VCaP (cell line): ENCODE data around the gene NAB2.

Source experiments
- H3K27ac ChIP-seq: fragments of 450-650 bp; 2 replicates; pipeline ENCODE4 v1.5.1; 2017
- TF ChIP-seq, protein P1 (sequence below): fragments of 450-650 bp; conservative IDR thresholded peaks from 2 replicates; pipeline ENCODE4 v1.5.1; 2017; ENCODE audit warnings: mild to moderate bottlenecking, moderate library complexity

Gene NAB2

DNA sequence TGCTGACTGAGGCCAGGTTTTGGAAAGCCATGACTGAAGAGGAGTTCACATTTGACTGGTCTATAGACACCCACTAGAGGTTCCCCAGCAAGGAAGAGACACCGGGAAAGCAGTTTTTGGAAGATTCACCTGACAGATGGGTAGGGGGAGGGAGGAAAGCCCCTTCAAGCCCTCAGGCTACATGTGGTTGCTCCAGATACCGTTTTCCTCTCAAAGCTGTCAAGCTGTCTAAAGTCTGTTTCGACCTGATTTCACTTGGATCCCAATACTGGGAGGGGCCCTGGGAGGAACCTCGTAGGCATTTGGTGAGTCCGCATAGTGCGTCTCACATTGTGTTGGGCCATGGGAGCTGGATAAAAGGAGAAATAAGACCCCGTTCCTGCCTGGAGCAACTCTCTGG lies 37.6 kb downstream of the NAB2 start:
- TF ChIP-seq, protein P1, sequence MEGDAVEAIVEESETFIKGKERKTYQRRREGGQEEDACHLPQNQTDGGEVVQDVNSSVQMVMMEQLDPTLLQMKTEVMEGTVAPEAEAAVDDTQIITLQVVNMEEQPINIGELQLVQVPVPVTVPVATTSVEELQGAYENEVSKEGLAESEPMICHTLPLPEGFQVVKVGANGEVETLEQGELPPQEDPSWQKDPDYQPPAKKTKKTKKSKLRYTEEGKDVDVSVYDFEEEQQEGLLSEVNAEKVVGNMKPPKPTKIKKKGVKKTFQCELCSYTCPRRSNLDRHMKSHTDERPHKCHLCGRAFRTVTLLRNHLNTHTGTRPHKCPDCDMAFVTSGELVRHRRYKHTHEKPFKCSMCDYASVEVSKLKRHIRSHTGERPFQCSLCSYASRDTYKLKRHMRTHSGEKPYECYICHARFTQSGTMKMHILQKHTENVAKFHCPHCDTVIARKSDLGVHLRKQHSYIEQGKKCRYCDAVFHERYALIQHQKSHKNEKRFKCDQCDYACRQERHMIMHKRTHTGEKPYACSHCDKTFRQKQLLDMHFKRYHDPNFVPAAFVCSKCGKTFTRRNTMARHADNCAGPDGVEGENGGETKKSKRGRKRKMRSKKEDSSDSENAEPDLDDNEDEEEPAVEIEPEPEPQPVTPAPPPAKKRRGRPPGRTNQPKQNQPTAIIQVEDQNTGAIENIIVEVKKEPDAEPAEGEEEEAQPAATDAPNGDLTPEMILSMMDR, result no peak
- peak overlapping the region; percentile 90 for H3K27ac ChIP-seq

DNA sequence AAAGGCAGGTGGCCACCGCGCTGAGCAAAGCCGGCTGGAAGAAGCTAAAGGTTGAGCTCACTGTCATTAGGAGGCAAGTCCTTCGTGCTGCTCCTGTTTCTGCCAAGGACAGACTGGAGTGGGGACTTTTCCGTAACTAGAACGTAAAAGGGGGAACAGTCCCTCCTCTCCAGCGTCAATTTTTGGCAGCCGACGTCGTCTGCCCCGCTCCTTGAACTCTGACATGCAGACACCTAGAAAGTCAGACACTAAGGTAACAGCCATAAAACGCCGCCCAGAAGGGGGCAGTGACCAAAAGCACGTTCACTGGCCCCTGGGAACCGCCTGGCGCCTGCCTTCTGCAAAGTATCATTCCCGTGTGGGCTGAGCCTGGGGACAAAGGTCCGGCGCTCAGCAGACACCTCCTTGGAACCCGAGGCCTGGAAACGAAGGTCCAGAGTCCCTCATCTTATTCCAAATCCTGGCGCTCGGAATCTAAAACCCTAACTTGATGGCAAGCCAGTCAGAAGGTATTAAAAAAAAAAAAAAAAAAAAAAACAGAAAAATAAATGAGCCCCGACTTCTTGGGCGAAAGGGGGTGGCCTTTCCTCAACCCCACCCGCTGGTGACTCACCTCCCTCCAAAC lies 38.3 kb downstream of the NAB2 start:
- TF ChIP-seq, protein P1, result peak; percentile 59
- peak overlapping the region; percentile 90 for H3K27ac ChIP-seq

DNA sequence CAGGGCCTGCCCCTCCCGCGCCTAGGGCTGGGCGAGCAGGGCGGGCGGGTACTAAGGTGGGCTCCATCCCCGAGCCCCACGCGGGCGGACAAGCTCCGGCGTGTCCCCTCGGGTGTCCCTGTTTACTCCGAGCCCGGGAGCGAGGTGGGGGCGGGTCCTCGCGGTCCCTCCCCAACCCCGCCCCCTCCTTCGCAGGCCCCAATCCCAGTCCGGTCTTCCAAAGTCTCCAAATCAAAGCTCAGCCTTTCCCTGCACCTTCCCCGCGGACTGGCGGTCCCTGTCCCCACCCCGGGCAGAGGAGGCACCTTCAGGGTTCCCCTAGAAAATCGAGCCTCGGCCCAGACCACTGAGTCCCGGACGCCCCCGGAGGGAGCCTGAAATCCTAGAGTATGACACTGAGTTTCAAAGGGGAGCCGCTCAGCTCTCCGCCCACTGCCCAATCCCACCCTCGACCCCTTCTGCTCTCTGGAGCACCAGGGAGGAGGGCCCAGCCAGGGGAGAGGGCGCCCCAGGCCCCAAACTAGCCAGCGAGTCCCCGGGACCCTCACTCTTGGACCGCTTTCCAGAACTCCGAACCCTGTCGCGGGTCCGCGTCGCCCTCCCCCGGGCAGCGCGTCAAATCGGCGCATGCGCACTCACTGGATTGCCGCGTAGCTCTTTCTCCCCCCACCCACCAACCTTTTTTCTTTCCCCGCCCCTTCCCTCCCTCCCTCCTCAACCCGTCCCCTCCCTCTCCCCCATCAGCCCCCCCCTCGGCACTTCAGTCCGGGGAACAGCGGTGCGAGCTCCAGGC lies 39.0 kb downstream of the NAB2 start, which contains the start of gene LRP1:
TSS of gene LRP1 (plus strand) at position 758 of the 793 bp plus-strand sequence. CDS start 482 bp downstream, outside the sequence.
- TF ChIP-seq, protein P1, result no peak
- H3K27ac ChIP-seq, result peak within 1 kb of the TSS; percentile 90

DNA sequence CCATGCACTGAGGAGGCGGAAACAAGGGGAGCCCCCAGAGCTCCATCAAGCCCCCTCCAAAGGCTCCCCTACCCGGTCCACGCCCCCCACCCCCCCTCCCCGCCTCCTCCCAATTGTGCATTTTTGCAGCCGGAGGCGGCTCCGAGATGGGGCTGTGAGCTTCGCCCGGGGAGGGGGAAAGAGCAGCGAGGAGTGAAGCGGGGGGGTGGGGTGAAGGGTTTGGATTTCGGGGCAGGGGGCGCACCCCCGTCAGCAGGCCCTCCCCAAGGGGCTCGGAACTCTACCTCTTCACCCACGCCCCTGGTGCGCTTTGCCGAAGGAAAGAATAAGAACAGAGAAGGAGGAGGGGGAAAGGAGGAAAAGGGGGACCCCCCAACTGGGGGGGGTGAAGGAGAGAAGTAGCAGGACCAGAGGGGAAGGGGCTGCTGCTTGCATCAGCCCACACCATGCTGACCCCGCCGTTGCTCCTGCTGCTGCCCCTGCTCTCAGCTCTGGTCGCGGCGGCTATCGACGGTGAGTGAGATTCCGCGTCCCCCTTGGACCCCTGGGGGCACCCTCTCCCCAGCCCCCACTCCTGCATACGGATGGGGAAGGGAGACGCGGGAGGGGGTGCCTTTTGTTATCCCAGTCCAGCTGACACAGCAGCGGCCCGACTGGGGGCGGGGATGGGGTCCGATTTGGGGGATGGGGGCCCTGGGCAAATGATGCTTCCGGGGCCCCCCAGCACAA lies 39.8 kb downstream of the NAB2 start:
- TF ChIP-seq, protein P1, result no peak
- H3K27ac ChIP-seq, result peak overlapping the region; percentile 90

DNA sequence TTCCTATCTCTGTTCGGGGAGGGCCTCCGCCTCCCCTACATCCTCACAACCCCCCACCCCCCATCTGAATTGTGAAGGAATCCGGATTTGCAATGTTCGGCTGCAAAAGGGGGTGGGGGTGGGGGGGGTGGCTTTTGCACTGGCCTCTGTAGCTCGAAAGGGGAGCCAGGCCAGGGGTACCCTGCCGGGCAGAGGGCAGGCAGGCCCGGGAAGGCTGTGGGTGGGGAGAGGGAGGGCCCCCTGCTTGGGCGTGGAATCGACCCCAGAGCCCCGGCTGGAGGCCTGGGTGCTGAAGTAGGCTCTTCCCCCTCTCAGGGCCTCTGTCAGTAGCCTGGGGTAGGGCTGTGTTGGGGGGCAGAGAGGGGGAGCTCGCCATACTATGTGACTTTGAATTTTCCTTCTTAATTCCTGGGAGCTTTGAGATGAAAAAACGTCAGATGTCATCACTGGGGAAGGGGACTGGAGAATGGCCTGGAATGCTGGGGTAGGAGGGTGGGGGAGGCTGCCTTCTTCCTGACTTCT lies 40.5 kb downstream of the NAB2 start:
- H3K27ac ChIP-seq, result peak overlapping the region; percentile 90; the same call in 1 of the 2 replicates
- TF ChIP-seq, protein P1, result no peak

DNA sequence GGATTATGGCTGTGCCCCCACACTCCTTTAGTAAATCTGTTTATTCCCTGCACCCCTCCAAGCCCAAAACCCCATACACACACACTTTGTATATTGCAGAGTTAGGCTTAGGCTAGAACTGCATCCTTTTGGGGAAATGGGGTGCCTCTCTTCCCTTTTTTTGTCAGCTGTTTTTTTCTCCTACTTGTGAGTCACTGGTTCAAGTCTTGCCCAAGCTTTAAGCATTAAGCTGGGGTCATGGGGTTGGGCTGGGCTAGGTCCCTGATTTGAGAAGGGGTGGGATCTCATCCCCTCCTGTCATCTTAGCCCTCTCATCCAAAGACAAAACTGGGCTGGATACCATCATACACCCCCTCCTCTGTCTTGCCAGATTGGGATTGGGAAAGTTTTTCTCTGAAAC lies 41.0 kb downstream of the NAB2 start:
- TF ChIP-seq, protein P1, result no peak
- H3K27ac ChIP-seq, result peak overlapping the region; percentile 90; the same call in 1 of the 2 replicates

DNA sequence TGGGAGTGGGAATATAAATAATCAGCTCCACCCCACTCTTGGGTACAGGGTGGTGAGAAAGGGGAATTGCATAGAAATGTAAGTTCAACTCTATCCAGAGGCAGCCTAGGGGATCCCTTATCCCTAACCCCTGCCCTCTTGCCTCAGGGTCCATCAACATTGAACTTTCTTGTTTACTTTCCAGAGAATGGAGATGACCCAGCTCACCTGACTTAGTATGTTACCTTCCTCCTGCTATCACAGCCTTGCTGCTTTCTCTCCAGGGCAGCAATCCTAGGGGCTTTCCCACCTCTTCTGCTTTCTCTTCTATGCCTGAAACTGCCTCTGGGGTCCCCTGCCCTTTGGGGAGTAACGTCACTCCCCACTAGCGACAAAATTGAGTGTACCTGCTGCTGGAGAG lies 42.0 kb downstream of the NAB2 start:
- H3K27ac ChIP-seq, result peak overlapping the region; percentile 61
- TF ChIP-seq, protein P1, result no peak
